ENCODE data around the gene TRAF3IP3. TPM values are rescaled to one million over a fixed set of nuclear protein-coding genes. Genes with fewer than 3 reads are reported as not detected.

Gene TRAF3IP3
- total and polyA plus RNA-seq, 2 donors (not counting 1 experiment from before 2014, with no cell fraction given), result not detected

DNA sequence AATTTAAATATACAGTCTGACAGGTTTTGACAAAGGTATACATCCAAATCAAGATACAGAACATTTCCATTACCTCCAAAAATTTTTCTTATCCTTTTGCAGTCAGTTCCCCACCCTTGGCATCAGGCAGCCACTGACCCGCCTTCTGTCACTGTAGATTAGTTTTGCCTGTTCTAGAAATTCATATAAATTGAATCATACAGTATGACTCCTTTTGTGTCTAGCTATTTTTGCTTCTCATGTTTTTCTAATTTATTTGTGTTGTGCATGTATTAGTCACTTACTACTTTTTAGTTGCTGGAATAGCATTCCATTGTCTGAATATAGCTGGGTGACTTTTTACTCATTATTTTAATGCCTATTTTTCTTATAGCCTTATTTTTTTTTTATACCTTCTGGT is 75.8 kb downstream of the TRAF3IP3 start:
- Histone ChIP-seq H3K9me3 (ENCODE audit: control insufficient read depth, insufficient read depth, low read depth, low read length) (no peaks in the 10 kb centered on the region), H3K4me2 (ENCODE audit: extremely low read depth, insufficient read depth, low read length) (peak overlapping the region; percentile 2), H3K27me3 (ENCODE audit: control insufficient read depth, insufficient read depth, low read length) (no peaks in the 10 kb centered on the region), H3K79me2 (ENCODE audit: control insufficient read depth, insufficient read depth, low read length) (peaks cover 21% of the 10 kb centered on the region), H3K4me3 (replicated peaks in 1 of 4; ENCODE audit: control extremely low read depth in 1 of 4, insufficient read depth in 1 of 4, low read depth in 3 of 4, low read length in 4 of 4) (no peak overlapping the region), H2AFZ (ENCODE audit: low read length) (no peak overlapping the region), H3K36me3 (ENCODE audit: control insufficient read depth, insufficient read depth, low read length) (peaks cover 9% of the 10 kb centered on the region), H3K4me1 (ENCODE audit: control insufficient read depth, extremely low read depth, insufficient read depth, low read length) (peaks cover 13% of the 10 kb centered on the region), H4K20me1 (ENCODE audit: control insufficient read depth, extremely low read depth, insufficient read depth, low read length) (no peaks in the 10 kb centered on the region), H3K9ac (ENCODE audit: insufficient read depth, low read length) (no peak overlapping the region), H3K27ac (ENCODE audit: insufficient read depth, low read length) (peak overlapping the region; percentile 6)
- DNase-seq (ENCODE audit: low read depth in 2 of 2), result peak; percentile 33 to 63
- TF ChIP-seq, protein P1, sequence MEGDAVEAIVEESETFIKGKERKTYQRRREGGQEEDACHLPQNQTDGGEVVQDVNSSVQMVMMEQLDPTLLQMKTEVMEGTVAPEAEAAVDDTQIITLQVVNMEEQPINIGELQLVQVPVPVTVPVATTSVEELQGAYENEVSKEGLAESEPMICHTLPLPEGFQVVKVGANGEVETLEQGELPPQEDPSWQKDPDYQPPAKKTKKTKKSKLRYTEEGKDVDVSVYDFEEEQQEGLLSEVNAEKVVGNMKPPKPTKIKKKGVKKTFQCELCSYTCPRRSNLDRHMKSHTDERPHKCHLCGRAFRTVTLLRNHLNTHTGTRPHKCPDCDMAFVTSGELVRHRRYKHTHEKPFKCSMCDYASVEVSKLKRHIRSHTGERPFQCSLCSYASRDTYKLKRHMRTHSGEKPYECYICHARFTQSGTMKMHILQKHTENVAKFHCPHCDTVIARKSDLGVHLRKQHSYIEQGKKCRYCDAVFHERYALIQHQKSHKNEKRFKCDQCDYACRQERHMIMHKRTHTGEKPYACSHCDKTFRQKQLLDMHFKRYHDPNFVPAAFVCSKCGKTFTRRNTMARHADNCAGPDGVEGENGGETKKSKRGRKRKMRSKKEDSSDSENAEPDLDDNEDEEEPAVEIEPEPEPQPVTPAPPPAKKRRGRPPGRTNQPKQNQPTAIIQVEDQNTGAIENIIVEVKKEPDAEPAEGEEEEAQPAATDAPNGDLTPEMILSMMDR (conservative IDR thresholded peaks at IDR 0.05 in 1 of 2, IDR thresholded peaks at IDR 0.05 in 1 of 2; ENCODE audit: low read depth in 1 of 2, low read length in 2 of 2), result no peak
- no peak for TF ChIP-seq EZH2 (IDR thresholded peaks at IDR 0.05; ENCODE audit: low read length, missing control alignments)

Other genes with a start within 250 kb of the TRAF3IP3 start
- 0.77 and 1.7 TPM in 2 replicates for gene CAMK1G, start 172.3 kb upstream of the TRAF3IP3 start, total RNA-seq
- 0.96 and 3.0 TPM in 2 replicates for gene CAMK1G, start 172.3 kb upstream of the TRAF3IP3 start, polyA plus RNA-seq
- 12.1 and 23.3 TPM in 2 replicates for gene LAMB3, start 103.6 kb upstream of the TRAF3IP3 start, total RNA-seq
- gene LAMB3, start 103.6 kb upstream of the TRAF3IP3 start, polyA plus RNA-seq, result 4.1 and 5.5 TPM in 2 replicates
- 79.1 and 180 TPM in 2 replicates for gene G0S2, start 80.6 kb upstream of the TRAF3IP3 start, total RNA-seq
- gene G0S2, start 80.6 kb upstream of the TRAF3IP3 start, polyA plus RNA-seq, result 3.9 and 11.0 TPM in 2 replicates
- 20.3 and 31.5 TPM in 2 replicates for gene HSD11B1, start 51.2 kb upstream of the TRAF3IP3 start, total RNA-seq
- gene HSD11B1, start 51.2 kb upstream of the TRAF3IP3 start, polyA plus RNA-seq, result 7.1 and 31.0 TPM in 2 replicates
- gene C1orf74, start 28.5 kb downstream of the TRAF3IP3 start, total RNA-seq, result 3.1 and 4.3 TPM in 2 replicates
- 1.8 and 2.2 TPM in 2 replicates for gene C1orf74, start 28.5 kb downstream of the TRAF3IP3 start, polyA plus RNA-seq
- under 0.01 and 0.66 TPM in 2 replicates for gene IRF6, start 50.1 kb downstream of the TRAF3IP3 start, total RNA-seq
- gene IRF6, start 50.1 kb downstream of the TRAF3IP3 start, polyA plus RNA-seq, result 0.87 and 1.00 TPM in 2 replicates
- gene UTP25, start 71.9 kb downstream of the TRAF3IP3 start, total RNA-seq, result 6.9 and 10.4 TPM in 2 replicates
- gene UTP25, start 71.9 kb downstream of the TRAF3IP3 start, polyA plus RNA-seq, result 12.3 and 13.8 TPM in 2 replicates
- 0.26 and 0.99 TPM in 2 replicates for gene SYT14, start 182.2 kb downstream of the TRAF3IP3 start, total RNA-seq
- gene SYT14, start 182.2 kb downstream of the TRAF3IP3 start, polyA plus RNA-seq, result 0.84 and 0.93 TPM in 2 replicates

All from fibroblast of lung (primary cell).